Transverse colon (tissue), 4 donors: ENCODE data around the gene SIK1. TPM values are rescaled to one million over a fixed set of nuclear protein-coding genes. Genes with fewer than 3 reads are reported as not detected.
"Not testable (repeated sequence)": the region's sequence is repeated elsewhere in the genome, so short reads cannot be mapped to it uniquely, and the experiment has no call there.

Source experiments
- DNase-seq: peaks from one replicate; pipeline ENCODE4 v3.0.0-alpha.2; 2019
- H3K27ac ChIP-seq, 4 donors: fragments of 200-600 bp; sonication (generic); 2 replicates each; pipeline ENCODE4 v1.5.1; 2016 to 2018; ENCODE audit warnings: inconsistent platforms in 4 of 4
- H3K27me3 ChIP-seq: fragments of 200-600 bp; sonication (generic); 2 replicates; pipeline ENCODE4 v1.5.1; 2017; ENCODE audit warnings: inconsistent platforms
- H3K36me3 ChIP-seq, 4 donors: fragments of 200-600 bp; sonication (generic); 2 replicates each; pipeline ENCODE4 v1.5.1; 2017 to 2019; ENCODE audit warnings: inconsistent platforms in 4 of 4
- H3K4me1 ChIP-seq, 4 donors: fragments of 200-600 bp; sonication (generic); 2 replicates each; pipeline ENCODE4 v1.5.1; 2017 to 2020; ENCODE audit warnings: inconsistent platforms in 4 of 4
- H3K4me3 ChIP-seq, 4 donors: fragments of 200-600 bp; sonication (generic); 1 replicate in 1 of 4; 2 replicates in 3 of 4; pipeline versions ENCODE4 v1.5.1 to v1.6.1; 2017 to 2019; ENCODE audit warnings: inconsistent platforms in 4 of 4
- H3K9me3 ChIP-seq, 2 donors: fragments of 200-600 bp; sonication (generic); 2 replicates each; pipeline ENCODE4 v1.5.1; 2017 to 2019; ENCODE audit warnings: inconsistent platforms in 2 of 2
- WGBS, 2 donors: methylation state at CpG; one replicate each; pipeline ENCODE4 v1.1.5; 2018; ENCODE audit warnings: low coverage in 1 of 2; 5-methylcytosine and 5-hydroxymethylcytosine counted together
- in situ Hi-C, 4 donors: fragments of 200-750 bp; cut with MboI; loops; one replicate each; pipeline versions ENCODE4 v1.15.0 to v1.15.1; 2017; ENCODE audit warnings: low sequenced_read_pairs in 3 of 4, low pct_ligation_motif_present in 1 of 4, low pct_unique_long_range_greater_than_20kb in 1 of 4
- intact Hi-C: fragments of 100-400 bp; cut with DNase I; formaldehyde crosslinking; loops from one replicate; pipeline ENCODE4 v1.15.1; 2023; ENCODE audit warnings: low total_unique reads
- total RNA-seq, 4 donors: library from RNA; depleted of rRNA; stranded (reverse); fragments of >200 nt; gene quantifications; one replicate each; pipeline ENCODE4 v1.1.0, GENCODE V29; 2016

The SIK1 gene
- total RNA-seq, 4 donors from 2014 or later, result 3.2 to 47.5 (median 8.6) TPM

GRCh38 chr21:43410456-43411068 lies 16.4 kb downstream of the SIK1 start:
- no CpG with 5 or more reads among the region's 27 CpGs for WGBS, 2 donors
- H3K4me3 ChIP-seq, H3K27ac ChIP-seq, H3K36me3 ChIP-seq, intact Hi-C loops, DNase-seq, H3K27me3 ChIP-seq, in situ Hi-C loops, H3K9me3 ChIP-seq, H3K4me1 ChIP-seq: not testable (repeated sequence)

- DNase-seq, H3K27me3 ChIP-seq, in situ Hi-C loops, intact Hi-C loops, H3K9me3 ChIP-seq, H3K4me1 ChIP-seq, H3K36me3 ChIP-seq, H3K4me3 ChIP-seq, H3K27ac ChIP-seq: not testable (repeated sequence)
- no CpG with 5 or more reads among the region's 13 CpGs for WGBS, 2 donors
These were observed 19.8 kb downstream of the SIK1 start for GRCh38 chr21:43407139-43407538.

DNA sequence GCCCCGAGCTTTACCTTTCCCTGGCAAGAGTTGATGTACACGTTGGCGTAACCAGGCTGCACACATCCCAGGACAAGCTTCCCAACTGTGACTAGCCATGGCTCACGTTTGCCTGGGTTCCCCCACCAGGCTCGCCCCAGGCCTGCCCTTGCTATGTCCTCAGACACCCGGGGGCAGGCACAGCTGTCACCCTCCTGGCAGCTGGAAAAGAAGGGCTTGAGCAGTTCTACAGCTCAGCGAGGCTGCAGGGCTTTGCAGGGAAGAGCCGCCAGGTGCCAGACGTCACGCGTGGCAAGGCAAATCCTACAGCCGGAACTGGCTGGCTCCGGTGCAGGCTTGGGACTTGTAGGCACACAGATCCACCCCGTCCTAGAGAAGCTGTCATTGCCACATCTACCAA lies 22.5 kb downstream of the SIK1 start:
- H3K36me3 ChIP-seq, DNase-seq, in situ Hi-C loops, H3K9me3 ChIP-seq, H3K4me3 ChIP-seq, H3K4me1 ChIP-seq, H3K27ac ChIP-seq, intact Hi-C loops, H3K27me3 ChIP-seq: not testable (repeated sequence)
- no CpG with 5 or more reads among the region's 14 CpGs for WGBS, 2 donors

DNA sequence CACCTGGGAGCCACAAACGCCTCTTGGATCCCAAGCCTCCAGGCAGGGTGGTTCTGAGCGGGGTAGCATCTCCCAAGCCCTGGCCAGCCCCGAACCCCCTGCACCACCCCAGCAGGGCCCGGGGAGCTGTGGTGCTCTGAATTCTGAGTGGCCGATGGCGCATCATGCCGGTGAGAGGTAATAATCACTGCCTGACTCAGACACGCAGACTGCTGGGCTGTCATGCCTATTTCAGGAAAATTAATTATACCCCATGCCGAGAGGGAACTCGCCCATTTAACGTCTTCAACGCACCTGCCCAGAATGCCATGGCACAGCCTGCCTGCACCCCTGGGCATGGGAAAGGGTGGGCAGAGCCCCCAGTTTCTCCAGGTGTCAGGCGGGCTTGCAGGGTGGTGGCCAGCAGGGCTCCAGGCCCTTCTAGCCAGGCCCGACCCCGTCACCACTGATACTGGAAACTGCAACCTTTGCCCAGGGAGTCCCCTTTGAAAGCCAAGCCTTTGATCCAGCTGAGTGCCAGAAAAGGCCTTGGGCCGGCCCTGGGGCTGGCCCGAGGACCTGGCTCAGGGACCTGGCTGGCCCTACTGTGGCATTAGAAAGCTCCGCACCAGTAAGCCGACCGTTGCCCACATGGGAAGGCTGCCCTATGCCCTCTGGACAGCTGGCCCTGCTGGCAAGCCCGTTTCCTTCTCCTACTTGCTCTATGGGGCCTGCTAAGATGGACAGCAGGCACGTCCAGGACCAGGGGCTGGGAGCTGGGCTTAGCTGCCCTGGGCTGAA lies 23.1 kb downstream of the SIK1 start:
- in situ Hi-C loops, H3K27me3 ChIP-seq, H3K9me3 ChIP-seq, H3K4me3 ChIP-seq, DNase-seq, H3K4me1 ChIP-seq, intact Hi-C loops, H3K36me3 ChIP-seq, H3K27ac ChIP-seq: not testable (repeated sequence)
- WGBS, 2 donors, result no CpG with 5 or more reads among the region's 22 CpGs

DNA sequence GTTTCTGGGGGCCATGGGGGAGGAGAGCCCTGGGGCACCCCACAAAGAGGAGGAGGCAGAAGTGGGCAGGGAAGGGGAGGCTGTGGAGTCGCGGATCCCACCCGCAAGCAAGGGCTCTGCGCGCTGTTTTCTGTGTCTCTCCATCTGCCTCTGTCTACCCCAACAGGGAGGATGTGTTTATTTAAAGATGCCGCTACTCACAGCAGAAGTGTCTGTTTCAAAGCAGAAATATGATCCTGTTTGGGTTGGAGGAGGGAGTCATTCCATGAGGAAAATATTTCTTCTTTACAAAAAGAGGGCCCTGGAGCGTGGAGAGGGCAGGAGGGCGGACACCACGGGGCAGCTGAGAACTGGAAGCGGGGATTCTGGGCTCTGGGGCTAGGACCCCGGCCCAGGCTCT lies 25.8 kb downstream of the SIK1 start:
- H3K27ac ChIP-seq, intact Hi-C loops, H3K4me3 ChIP-seq, H3K9me3 ChIP-seq, in situ Hi-C loops, H3K36me3 ChIP-seq, DNase-seq, H3K27me3 ChIP-seq, H3K4me1 ChIP-seq: not testable (repeated sequence)
- WGBS, 2 donors, result no CpG with 5 or more reads among the region's 11 CpGs

DNA sequence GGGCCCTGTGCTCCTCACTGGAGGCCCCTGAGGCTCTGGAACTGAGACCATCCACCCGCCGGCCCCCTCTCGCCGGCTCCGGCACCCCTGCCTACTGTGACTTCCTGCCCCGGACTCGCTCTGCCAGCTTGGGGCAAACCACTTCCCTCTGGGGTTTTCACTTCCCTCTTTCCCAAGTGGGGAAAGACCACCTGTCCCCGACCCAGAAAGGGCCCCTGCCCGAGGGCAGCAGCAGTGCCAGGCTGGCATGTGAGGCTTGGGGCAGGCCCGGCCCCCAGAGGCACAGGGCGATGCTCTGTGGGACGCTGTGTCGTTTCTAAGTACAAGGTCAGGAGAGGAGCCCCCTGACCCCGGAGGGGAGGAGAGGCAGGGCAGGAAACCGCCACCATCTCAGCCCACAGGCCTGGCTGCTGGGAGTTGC lies 27.3 kb downstream of the SIK1 start:
- in situ Hi-C loops, H3K4me3 ChIP-seq, intact Hi-C loops, H3K4me1 ChIP-seq, H3K9me3 ChIP-seq, H3K27me3 ChIP-seq, H3K27ac ChIP-seq, DNase-seq, H3K36me3 ChIP-seq: not testable (repeated sequence)
- no CpG with 5 or more reads among the region's 15 CpGs for WGBS, 2 donors

DNA sequence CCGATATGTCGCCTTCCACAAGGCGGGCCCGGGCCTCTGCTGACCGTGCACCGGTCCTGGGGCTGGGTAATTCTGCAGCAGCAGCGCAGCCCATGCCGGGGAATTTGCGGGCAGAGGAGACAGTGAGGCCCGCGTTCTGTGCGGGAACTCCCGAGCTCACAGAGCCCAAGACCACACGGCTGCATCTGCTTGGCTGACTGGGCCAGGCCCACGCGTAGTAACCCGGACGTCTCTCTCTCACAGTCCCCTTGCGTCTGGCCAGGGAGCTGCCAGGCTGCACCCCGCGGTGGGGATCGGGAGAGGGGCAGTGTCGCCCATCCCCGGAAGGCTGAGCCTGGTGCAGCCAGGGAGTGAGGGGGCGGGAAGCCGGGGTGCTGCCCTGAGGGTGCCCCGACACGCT lies 27.8 kb downstream of the SIK1 start:
- in situ Hi-C loops, result not testable (repeated sequence)
- WGBS, 2 donors, result no CpG with 5 or more reads among the region's 28 CpGs

GRCh38 chr21:43398533-43398932 lies 28.4 kb downstream of the SIK1 start:
- intact Hi-C loops, H3K36me3 ChIP-seq, H3K4me3 ChIP-seq, H3K27me3 ChIP-seq, DNase-seq, H3K4me1 ChIP-seq, H3K27ac ChIP-seq, H3K9me3 ChIP-seq, in situ Hi-C loops: not testable (repeated sequence)
- whole genome bisulfite sequencing, 2 donors, result no CpG with 5 or more reads among the region's 12 CpGs

More for the DNA sequence above, 27.8 kb downstream of the SIK1 start:
- H3K9me3 ChIP-seq, DNase-seq, H3K36me3 ChIP-seq, intact Hi-C loops, H3K27ac ChIP-seq, H3K27me3 ChIP-seq, H3K4me3 ChIP-seq, H3K4me1 ChIP-seq: not testable (repeated sequence)

DNA sequence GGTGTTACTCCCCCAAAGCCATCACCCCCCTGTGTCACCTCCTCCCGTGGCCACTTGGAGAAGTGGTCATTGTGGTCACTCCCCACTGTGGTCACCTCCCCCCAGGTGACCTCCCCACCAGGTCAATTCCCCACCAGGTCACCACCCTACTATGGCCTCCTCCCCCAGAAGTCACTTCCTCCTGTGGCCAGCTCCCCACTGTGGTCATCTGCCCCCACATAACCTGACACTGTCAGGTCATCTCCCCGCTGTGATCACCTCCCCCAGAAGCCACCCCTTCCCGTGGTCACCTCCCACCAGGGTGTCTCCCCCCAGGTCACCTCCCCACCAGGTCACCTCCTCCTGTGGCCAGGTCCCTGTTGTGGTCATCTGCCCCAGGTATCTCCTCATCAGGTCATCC lies 28.9 kb downstream of the SIK1 start:
- H3K4me1 ChIP-seq, H3K4me3 ChIP-seq, H3K27ac ChIP-seq, intact Hi-C loops, DNase-seq, H3K27me3 ChIP-seq, H3K9me3 ChIP-seq, in situ Hi-C loops, H3K36me3 ChIP-seq: not testable (repeated sequence)
- no CpG with 5 or more reads among the region's 3 CpGs for WGBS, 2 donors

DNA sequence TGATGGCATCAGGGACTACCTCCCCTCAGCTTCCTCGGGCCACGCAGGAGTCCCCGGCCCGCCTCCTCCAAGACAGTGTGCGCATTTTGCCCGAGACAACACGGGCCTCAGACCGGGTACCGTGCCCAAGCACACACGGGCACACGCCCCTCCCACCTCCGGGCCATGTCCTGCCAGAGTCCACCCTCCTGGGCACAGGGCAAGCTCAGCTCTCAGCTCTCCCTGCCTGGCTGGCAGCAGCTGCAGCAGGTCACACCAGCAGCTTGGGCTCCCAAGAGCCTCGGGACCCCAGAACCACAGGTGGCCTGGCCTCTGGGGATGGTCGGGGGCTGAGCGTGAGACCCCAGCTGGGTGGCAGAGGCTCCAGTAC lies 29.5 kb downstream of the SIK1 start:
- H3K4me1 ChIP-seq, H3K9me3 ChIP-seq, DNase-seq, H3K36me3 ChIP-seq, in situ Hi-C loops, H3K27me3 ChIP-seq, H3K27ac ChIP-seq, H3K4me3 ChIP-seq, intact Hi-C loops: not testable (repeated sequence)
- no CpG with 5 or more reads among the region's 15 CpGs for WGBS, 2 donors

DNA sequence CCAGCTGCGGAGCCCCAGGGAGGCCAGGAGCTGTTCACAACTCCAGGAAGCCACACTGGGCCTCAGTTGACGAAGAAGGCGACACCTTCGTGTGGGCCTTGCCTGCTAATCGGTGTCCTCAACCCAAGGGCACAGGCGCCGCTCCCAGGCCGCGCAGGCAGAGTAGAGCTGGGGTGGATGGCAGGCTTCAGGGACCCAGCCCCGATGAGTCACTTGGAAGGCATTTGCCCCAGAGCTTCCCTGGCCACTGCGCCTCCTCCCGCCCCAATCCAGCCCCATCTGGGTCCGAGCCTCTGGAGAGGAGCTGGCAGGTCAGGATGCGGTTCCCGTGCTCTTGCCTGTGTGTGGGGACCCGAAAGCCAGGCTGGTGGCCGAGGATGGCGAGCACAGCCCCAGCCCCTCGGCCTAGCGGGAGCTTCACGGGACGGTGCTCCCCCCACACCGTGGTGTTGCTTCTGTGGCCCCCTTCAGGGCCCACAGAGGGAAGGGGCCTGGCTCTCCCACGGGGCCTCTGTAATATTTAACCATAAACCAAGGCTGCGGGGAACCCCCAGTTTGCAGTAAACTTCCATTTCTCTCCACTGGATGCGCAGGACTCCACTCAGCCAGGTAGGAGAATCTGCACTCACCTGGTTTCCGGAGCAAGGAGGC lies 30.0 kb downstream of the SIK1 start:
- H3K4me1 ChIP-seq, DNase-seq, in situ Hi-C loops, H3K4me3 ChIP-seq, H3K36me3 ChIP-seq, H3K9me3 ChIP-seq, H3K27me3 ChIP-seq, H3K27ac ChIP-seq, intact Hi-C loops: not testable (repeated sequence)
- no CpG with 5 or more reads among the region's 27 CpGs for WGBS, 2 donors
